Fibroblast of lung (primary cell): Measurements from ENCODE around the gene MOV10. TPM values are rescaled to one million over a fixed set of nuclear protein-coding genes. Genes with fewer than 3 reads are reported as not detected.

Source experiments
- DNase-seq, 2 donors: peaks; one replicate each; pipeline versions ENCODE4 v3.0.0 to v3.0.0-alpha.2; 2010; ENCODE audit warnings: low read depth in 2 of 2
- H2AFZ ChIP-seq: 2 replicates; pipeline ENCODE4 v1.5.1; 2012; ENCODE audit warnings: low read length, control low read depth, inconsistent platforms
- H3K27ac ChIP-seq: 2 replicates; pipeline ENCODE4 v1.5.1; 2011; ENCODE audit warnings: low read length, control low read depth; ENCODE audit not compliant: insufficient read depth
- H3K27me3 ChIP-seq: 2 replicates; pipeline ENCODE4 v1.5.1; 2011; ENCODE audit warnings: mild to moderate bottlenecking, low read length; ENCODE audit not compliant: control insufficient read depth, insufficient read depth
- H3K36me3 ChIP-seq: 2 replicates; pipeline ENCODE4 v1.5.1; 2011; ENCODE audit warnings: low read length; ENCODE audit not compliant: control insufficient read depth, insufficient read depth
- H3K4me1 ChIP-seq: 2 replicates; pipeline ENCODE4 v1.5.1; 2011; ENCODE audit warnings: low read length; ENCODE audit not compliant: control insufficient read depth, insufficient read depth; ENCODE audit errors: extremely low read depth
- H3K4me2 ChIP-seq: 2 replicates; pipeline ENCODE4 v1.5.1; 2011; ENCODE audit warnings: low read length, control low read depth; ENCODE audit not compliant: insufficient read depth; ENCODE audit errors: extremely low read depth
- H3K4me3 ChIP-seq, 4 experiments: fragments of 200-600 bp in 1 of 4; sonication (generic) in 1 of 4; replicated peaks in 1 of 4; 2 replicates each; pipeline ENCODE4 v1.5.1; 2011 to 2016; ENCODE audit warnings: low read length in 4 of 4, low read depth in 3 of 4, mild to moderate bottlenecking in 3 of 4, control low read depth in 2 of 4, inconsistent platforms in 1 of 4, mixed read lengths in 1 of 4; ENCODE audit not compliant: insufficient read depth in 1 of 4; ENCODE audit errors: control extremely low read depth in 1 of 4
- H3K79me2 ChIP-seq: 2 replicates; pipeline ENCODE4 v1.5.1; 2012; ENCODE audit warnings: mild to moderate bottlenecking, low read length, inconsistent platforms; ENCODE audit not compliant: control insufficient read depth, insufficient read depth
- H3K9ac ChIP-seq: 2 replicates; pipeline ENCODE4 v1.5.1; 2011; ENCODE audit warnings: mild to moderate bottlenecking, low read length, control low read depth; ENCODE audit not compliant: insufficient read depth
- H3K9me3 ChIP-seq: 2 replicates; pipeline ENCODE4 v1.5.1; 2012; ENCODE audit warnings: low read depth, low read length; ENCODE audit not compliant: control insufficient read depth, insufficient read depth
- H4K20me1 ChIP-seq: 2 replicates; pipeline ENCODE4 v1.5.1; 2011; ENCODE audit warnings: low read length; ENCODE audit not compliant: control insufficient read depth, insufficient read depth; ENCODE audit errors: extremely low read depth
- CTCF ChIP-seq, 2 donors: IDR thresholded peaks in 1 of 2; conservative IDR thresholded peaks in 1 of 2; 1 replicate in 1 of 2; 2 replicates in 1 of 2; pipeline ENCODE4 v1.5.1; 2011 to 2012; ENCODE audit warnings: low read length in 2 of 2, control low read depth in 1 of 2, inconsistent platforms in 1 of 2, low read depth in 1 of 2, mild to moderate bottlenecking in 1 of 2
- EZH2 ChIP-seq: IDR thresholded peaks from 2 replicates; pipeline ENCODE4 v1.5.1; 2012; ENCODE audit warnings: low read length, control low read depth, mild to moderate bottlenecking; ENCODE audit errors: missing control alignments
- polyA plus RNA-seq, 2 donors: library from polyadenylated mRNA; depleted of rRNA in 1 of 2; stranded (reverse) in 1 of 2; unstranded in 1 of 2; fragments of >200 nt; gene quantifications; 2 replicates each; pipeline ENCODE4 v1.2.1, GENCODE V29; 2011 to 2012; ENCODE audit warnings: missing spikeins in 1 of 2
- total RNA-seq: library from RNA; depleted of rRNA; stranded (reverse); fragments of >200 nt; gene quantifications from 2 replicates; pipeline ENCODE4 v1.2.1, GENCODE V29; 2014

Gene MOV10
- total and polyA plus RNA-seq, 2 donors (not counting 1 experiment from before 2014, with no cell fraction given): 39.6 to 42.9 TPM

GRCh38 chr1:112698366-112699310 lies 24.2 kb downstream of the MOV10 start:
- no peak overlapping the region for H3K27ac ChIP-seq
- no peak overlapping the region for H3K4me3 ChIP-seq
- peaks cover 14% of the 10 kb centered on the region for H3K79me2 ChIP-seq
- H2AFZ ChIP-seq: no peak overlapping the region
- H3K36me3 ChIP-seq: peaks cover 39% of the 10 kb centered on the region
- H3K27me3 ChIP-seq: no peaks in the 10 kb centered on the region
- TF ChIP-seq CTCF (conservative IDR thresholded peaks at IDR 0.05 in 1 of 2, IDR thresholded peaks at IDR 0.05 in 1 of 2; ENCODE audit: low read depth in 1 of 2, low read length in 2 of 2) (no peak), EZH2 (no peak)
- H4K20me1 ChIP-seq: no peaks in the 10 kb centered on the region
- H3K4me2 ChIP-seq: no peak overlapping the region
- H3K9ac ChIP-seq: no peak overlapping the region
- no peaks in the 10 kb centered on the region for H3K9me3 ChIP-seq
- peaks cover 29% of the 10 kb centered on the region for H3K4me1 ChIP-seq
- DNase-seq: no peak

GRCh38 chr1:112699425-112700144 lies 25.1 kb downstream of the MOV10 start:
- Histone ChIP-seq H3K9ac (no peak overlapping the region), H3K27ac (peak overlapping the region; percentile 79)
- no peak for DNase-seq

More at GRCh38 chr1:112699425-112700144, 25.1 kb downstream of the MOV10 start:
- H3K9me3 ChIP-seq: no peaks in the 10 kb centered on the region
- H4K20me1 ChIP-seq: no peaks in the 10 kb centered on the region
- no peak for TF ChIP-seq EZH2
- TF ChIP-seq CTCF (conservative IDR thresholded peaks at IDR 0.05 in 1 of 2, IDR thresholded peaks at IDR 0.05 in 1 of 2; ENCODE audit: low read depth in 1 of 2, low read length in 2 of 2): no peak
- peaks cover 43% of the 10 kb centered on the region for H3K36me3 ChIP-seq
- H3K27me3 ChIP-seq: no peaks in the 10 kb centered on the region
- peaks cover 23% of the 10 kb centered on the region for H3K79me2 ChIP-seq
- peaks cover 38% of the 10 kb centered on the region for H3K4me1 ChIP-seq
- no peak overlapping the region for H2AFZ ChIP-seq
- no peak overlapping the region for H3K4me3 ChIP-seq
- H3K4me2 ChIP-seq: no peak overlapping the region
